ENCODE results near the gene AQP3.

GRCh38 chr9:33459115-33459514 is 11.7 kb upstream of the AQP3 start:
- TF ChIP-seq POLR2A (IDR thresholded peaks at IDR 0.05) (no peak), EP300 (IDR thresholded peaks at IDR 0.05; ENCODE audit: low read depth) (no peak)
- TF ChIP-seq, protein P1, sequence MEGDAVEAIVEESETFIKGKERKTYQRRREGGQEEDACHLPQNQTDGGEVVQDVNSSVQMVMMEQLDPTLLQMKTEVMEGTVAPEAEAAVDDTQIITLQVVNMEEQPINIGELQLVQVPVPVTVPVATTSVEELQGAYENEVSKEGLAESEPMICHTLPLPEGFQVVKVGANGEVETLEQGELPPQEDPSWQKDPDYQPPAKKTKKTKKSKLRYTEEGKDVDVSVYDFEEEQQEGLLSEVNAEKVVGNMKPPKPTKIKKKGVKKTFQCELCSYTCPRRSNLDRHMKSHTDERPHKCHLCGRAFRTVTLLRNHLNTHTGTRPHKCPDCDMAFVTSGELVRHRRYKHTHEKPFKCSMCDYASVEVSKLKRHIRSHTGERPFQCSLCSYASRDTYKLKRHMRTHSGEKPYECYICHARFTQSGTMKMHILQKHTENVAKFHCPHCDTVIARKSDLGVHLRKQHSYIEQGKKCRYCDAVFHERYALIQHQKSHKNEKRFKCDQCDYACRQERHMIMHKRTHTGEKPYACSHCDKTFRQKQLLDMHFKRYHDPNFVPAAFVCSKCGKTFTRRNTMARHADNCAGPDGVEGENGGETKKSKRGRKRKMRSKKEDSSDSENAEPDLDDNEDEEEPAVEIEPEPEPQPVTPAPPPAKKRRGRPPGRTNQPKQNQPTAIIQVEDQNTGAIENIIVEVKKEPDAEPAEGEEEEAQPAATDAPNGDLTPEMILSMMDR (IDR thresholded peaks at IDR 0.05), result no peak
